ENCODE results near the gene SCGB1D2.

Gene SCGB1D2

DNA sequence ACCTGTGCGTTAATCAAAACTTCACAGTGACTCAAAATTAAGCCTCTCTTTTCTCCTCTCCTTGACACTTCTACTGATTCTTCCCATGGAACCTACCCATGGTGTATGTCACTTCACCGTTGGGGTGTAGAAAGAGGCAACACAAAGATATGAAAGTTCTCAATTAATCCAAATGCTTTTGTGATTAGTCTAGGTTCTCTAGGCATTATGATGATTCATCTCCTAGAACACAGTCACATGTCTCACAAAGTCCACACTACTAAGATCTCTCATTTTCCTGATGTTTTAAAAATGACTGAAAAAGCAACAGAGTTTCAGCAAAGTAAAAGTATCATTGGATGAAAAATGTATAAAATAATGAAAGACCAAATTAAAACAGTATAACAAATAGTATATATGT, 14.2 kb downstream of the SCGB1D2 start:
- no peak overlapping the region for H3K4me3 ChIP-seq (ENCODE audit: low read depth, low read length)

- H3K4me3 ChIP-seq (ENCODE audit: low read depth, low read length): no peak overlapping the region
These were observed 18.4 kb downstream of the SCGB1D2 start for GRCh38 chr11:62260261-62260953.

- no peak overlapping the region for H3K4me3 ChIP-seq (ENCODE audit: low read depth, low read length)
These were observed 22.0 kb downstream of the SCGB1D2 start for GRCh38 chr11:62264004-62264403.

DNA sequence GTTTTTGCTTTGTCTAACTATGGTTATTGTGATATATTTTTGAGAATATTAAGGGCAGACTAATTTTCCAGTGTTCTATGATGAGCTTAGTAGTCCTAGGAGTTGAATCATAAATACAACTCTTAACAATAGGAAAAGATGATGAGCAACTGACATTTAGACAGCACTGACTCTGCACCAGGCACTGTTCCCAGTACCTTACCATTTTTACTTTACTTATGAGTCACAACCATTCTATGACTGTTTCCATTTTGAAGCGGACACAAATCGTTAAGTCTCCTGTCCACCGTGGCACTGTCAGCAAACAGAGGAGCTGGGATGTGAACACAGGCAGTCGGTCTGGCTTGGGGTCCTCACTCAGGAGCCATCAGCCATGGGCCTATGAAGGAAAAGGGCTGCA, 24.5 kb downstream of the SCGB1D2 start:
- H3K4me3 ChIP-seq (ENCODE audit: low read depth, low read length): no peak overlapping the region

DNA sequence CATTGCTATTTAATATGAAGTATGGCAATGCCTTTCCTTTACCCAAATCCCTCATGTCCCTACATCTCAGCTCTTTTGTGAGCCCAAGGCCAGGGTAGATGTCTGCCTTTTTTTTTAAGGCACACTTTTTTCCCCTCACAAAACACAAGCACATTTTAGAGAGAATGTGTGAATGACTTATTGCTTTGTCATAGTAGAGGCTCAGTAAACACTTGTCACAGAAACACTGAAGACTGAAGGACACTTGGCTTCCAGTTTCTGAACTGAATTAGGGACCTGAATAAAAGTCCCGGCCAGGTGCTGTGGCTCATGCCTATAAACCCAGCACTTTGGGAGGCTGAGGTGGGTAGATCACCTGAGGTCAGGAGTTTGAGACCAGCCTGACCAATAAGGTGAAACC, 25.0 kb downstream of the SCGB1D2 start:
- no peak overlapping the region for H3K4me3 ChIP-seq (ENCODE audit: low read depth, low read length)

DNA sequence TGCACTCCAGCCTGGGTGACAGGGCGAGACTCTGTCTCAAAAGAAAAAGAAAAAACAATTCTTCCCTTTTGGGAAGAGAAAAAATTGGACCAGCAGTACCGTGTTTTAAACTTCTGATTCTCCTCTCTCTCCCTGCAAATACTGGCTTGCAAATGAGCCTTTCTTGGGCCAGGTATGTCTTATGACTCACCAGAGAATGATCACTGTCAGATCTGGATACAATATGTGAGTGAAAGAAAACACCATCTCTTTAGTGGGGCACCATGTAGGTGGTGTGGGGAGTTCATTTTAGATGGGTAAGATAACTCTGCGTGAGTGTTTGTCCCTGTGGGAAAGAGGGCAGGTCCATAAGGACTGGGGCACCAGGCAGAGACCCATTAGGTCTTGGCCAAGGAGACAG, 25.5 kb downstream of the SCGB1D2 start:
- H3K4me3 ChIP-seq (ENCODE audit: low read depth, low read length): no peak overlapping the region

DNA sequence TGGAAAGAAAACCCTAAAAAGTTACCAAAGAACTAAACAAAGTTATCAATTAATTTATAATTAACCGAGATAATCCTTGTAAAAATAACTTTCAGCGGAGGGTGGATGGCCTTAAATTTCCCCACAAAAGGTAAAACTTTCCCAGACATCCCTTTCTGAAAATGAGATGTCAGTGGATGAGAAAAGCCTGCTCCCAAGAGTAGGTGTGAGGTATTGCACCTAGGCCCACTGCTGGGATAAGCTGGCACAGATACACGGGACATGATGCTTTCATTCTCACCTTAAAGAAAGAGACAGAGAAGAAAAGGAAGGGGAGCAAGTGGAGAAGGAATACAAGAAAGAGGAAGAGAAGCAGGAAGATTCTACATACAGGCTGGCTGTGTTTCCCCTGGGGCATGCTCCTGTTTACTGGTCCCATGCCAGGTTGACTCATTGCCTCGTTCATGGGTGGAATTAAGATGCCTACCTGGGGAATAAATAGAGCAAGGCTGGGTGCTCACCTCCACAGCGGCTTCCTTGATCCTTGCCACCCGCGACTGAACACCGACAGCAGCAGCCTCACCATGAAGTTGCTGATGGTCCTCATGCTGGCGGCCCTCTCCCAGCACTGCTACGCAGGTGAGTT, 27.7 kb downstream of the SCGB1D2 start, which contains the start of gene SCGB2A2:
Gene SCGB2A2 (plus strand): TSS at position 505 of the 625 bp plus-strand sequence. CDS start 59 bp downstream, at position 564.
- H3K4me3 ChIP-seq (ENCODE audit: low read depth, low read length): no peak within 1 kb of the TSS

- no peak overlapping the region for H3K4me3 ChIP-seq (ENCODE audit: low read depth, low read length)
These were observed 31.2 kb downstream of the SCGB1D2 start for GRCh38 chr11:62273284-62273683.

DNA sequence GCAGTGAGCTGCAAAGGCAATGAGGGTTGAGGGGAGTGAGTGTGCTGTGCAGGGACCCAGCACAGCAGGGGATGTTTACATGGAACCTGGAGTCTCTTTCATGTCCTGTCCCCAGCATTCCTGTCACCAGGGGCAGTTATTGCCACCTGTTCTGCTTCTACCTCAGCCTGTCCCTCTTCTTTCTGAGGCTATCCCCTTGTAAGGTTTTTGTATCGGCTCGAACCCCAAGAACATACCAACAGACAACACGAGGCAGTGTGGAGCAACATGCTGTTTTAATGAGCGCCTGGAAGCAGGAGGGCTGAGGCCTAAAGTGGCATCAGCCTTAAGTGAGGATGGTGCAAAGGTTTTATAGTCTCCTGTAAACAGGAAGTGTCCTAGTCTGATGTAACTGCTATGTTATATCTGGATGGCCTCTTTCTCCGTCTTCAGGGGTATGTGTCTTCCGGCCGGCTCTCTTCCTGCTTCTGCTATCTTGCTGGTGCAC, 31.8 kb downstream of the SCGB1D2 start:
- no peak overlapping the region for H3K4me3 ChIP-seq (ENCODE audit: low read depth, low read length)

DNA sequence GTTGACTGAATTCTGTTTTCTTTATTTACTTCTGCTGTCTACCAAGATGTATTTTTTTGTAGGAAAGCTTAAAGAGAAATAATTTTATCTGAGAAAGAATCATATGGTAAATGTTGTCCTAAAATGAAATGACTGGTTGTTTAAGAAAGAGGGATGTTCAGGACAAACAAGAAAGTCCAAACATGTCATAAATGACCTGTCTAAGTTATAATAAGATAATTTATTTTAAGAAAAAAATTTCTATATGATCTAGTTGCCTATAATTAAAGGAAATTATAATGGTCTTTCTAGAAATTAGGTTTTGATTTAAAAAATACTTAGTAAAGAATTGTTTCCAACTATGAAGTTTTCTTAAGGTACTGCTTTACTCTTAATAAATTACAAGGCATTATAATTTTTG, 38.4 kb downstream of the SCGB1D2 start:
- H3K4me3 ChIP-seq (ENCODE audit: low read depth, low read length): no peak overlapping the region

Data from iPS-11a (cell line).